HG03103 (cell line): Measurements from ENCODE around the gene FBXW7.

Experiments
- ATAC-seq: cut with Tn5 transposase; IDR thresholded peaks from one replicate; pipeline ENCODE4 v1.9.1; 2021; ENCODE audit warnings: low read depth; ENCODE audit not compliant: unreplicated experiment

The FBXW7 gene

GRCh38 chr4:152299553-152299952 is 236.3 kb downstream of the FBXW7 start:
- ATAC-seq, result no peak

DNA sequence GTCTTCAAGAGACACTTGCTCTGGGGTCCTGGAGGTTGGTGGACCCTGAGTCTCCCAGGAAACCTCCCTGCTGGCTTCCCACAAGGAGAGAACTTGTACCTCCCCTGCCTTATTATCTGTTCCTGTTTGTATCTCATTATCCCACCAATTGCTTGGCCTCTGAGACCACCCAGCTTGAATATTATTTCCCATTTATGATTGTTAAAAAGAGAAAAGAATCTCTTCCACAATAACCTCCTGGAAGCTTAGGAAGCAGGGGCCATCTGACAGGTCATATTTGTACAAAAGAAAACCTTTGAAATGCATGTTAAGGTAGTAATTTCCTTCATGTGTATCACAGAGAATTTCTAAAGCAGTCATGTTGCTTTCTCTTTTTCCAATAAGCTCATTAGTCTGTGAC is 239.5 kb downstream of the FBXW7 start:
- no peak for ATAC-seq

GRCh38 chr4:152294765-152295164 is 241.1 kb downstream of the FBXW7 start:
- ATAC-seq, result no peak

GRCh38 chr4:152294331-152294730 is 241.6 kb downstream of the FBXW7 start:
- ATAC-seq, result no peak

DNA sequence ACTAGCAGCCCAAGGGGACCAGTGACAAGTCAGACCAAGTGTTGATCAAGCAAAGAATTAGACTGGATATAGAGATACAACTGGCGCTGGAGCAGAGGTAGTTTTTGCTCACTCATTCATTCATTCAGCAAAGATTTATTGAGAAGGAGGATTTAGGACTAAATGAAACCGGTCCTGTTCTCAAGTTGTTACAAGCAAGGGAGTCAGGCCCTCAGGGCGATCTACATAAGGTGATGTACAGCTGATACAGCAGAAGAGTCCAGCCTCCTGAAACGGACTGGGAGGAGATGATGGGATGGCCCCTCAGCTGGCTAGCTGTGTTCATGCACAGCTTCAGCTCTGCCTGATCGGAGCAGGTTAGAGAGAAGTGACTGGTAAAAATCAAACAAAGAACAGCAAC is 242.4 kb downstream of the FBXW7 start:
- no peak for ATAC-seq

GRCh38 chr4:152290366-152290921 is 245.4 kb downstream of the FBXW7 start:
- ATAC-seq, result no peak

DNA sequence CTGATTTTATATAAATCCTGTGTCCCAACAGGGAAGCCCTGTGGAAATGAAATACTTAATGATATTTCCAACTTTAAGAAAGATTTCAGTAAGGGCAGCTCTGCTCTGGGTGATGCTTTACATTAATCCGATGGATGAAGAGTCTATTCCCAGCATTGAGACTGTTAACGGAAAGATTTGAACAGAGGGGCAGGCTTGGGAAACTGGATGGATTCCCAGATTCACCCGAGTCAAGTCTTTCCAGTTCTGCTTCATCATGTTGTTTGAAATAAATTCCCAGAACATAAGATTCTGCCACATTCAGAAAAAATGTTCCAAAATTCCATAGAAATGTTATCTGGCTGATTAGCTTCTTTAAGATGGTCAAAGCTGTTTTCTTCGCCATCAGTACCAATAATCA is 246.0 kb downstream of the FBXW7 start:
- ATAC-seq, result no peak

- no peak for ATAC-seq
Observed at GRCh38 chr4:152289541-152289940, 246.4 kb downstream of the FBXW7 start.

DNA sequence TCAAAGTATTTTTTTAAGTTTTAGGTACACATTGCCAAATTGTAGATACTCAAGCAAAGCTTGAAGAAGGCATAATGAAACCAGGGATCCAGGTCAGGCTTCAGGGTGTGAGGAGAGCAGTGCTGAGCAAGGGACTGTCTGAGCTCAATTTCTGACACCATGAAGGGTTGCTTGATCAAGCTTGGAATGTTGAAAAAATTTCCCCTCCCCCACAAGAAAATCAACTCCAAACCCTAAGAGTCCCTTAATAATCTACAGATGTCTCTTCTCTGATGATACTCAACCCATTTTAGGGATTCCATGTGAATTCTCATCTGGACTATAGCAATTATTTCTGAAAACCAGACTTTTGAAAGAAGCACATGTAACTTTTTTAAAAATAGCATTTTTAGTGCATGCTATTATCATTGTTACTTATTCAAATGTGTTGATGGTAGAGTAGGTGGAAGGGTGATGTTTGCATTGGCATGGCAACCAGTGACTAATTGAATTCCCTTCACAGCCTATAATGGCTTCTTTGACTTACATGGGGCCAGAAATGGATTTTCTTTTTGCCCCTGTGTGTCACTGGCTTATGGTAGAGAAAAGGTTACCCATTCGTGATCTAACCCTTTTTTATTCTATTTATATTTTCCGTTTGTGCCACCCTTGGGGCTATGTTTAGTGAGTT is 252.0 kb downstream of the FBXW7 start:
- ATAC-seq, result no peak

DNA sequence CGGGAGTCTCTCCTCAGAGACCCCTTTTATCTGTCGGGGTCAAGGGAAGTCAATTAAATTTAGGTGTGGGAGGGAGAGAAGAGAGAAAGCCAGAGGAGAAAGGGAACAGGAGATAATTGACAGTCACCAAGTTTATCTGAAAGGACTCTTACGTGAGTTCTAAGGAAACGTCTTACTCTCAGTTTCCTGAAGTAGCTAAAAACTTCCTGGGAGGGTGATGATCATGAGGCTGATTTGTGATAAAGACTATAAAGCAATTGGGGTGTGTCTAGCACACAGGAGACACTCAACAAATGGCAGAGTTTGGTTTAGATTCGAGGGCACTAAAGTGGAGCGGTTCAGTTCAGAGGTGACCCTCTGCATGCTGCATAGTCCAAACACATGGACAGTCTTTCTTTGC is 254.1 kb downstream of the FBXW7 start:
- no peak for ATAC-seq

- ATAC-seq, result no peak
Observed at GRCh38 chr4:152281211-152281610, 254.7 kb downstream of the FBXW7 start.

DNA sequence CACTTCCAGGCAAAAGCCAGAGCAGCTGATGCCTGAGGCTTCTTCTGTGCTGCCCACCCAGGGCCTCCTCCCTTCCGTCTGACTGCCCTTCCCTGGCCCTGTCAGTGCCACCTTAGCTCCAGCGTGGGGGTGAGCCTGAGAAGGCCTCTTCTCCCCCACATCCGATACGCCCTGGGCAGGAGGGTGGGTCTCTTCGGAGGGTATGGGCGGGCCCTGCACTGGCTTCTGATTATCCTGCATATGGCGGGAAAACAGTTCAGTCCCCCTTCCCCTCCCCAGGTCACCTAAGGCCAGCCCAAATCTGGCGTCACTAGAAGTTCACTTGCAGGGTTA is 256.7 kb downstream of the FBXW7 start:
- no peak for ATAC-seq

- peak; percentile 40 for ATAC-seq
Observed at GRCh38 chr4:152278505-152279233, 257.2 kb downstream of the FBXW7 start.

GRCh38 chr4:152278172-152278504 is 257.8 kb downstream of the FBXW7 start:
- no peak for ATAC-seq

GRCh38 chr4:152277333-152277732 is 258.6 kb downstream of the FBXW7 start:
- no peak for ATAC-seq

DNA sequence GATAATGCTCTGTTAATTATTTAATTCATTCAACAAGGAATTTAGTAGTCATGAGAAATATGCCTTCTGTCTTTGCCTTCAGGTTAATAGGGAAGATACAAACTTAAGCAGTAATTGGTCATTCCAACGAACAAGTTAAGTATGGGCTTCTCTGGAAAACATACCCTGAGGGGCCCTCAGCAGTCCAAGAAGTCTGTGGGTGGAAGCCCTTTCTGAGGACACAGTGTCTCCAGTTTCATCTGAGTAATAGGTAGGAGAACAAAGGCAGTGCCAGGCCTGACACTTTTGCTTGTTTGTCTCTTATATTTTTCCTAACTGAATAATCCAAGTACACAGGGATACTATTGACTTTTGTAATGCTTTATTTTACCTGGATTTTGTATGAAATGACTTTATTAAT is 262.5 kb downstream of the FBXW7 start:
- no peak for ATAC-seq
